Measurements from ENCODE around the gene CROCC. TPM values are rescaled to one million over a fixed set of nuclear protein-coding genes. Genes with fewer than 3 reads are reported as not detected.

CROCC gene
- total RNA-seq, 1 donor from 2014 or later, result 6.8 TPM

DNA sequence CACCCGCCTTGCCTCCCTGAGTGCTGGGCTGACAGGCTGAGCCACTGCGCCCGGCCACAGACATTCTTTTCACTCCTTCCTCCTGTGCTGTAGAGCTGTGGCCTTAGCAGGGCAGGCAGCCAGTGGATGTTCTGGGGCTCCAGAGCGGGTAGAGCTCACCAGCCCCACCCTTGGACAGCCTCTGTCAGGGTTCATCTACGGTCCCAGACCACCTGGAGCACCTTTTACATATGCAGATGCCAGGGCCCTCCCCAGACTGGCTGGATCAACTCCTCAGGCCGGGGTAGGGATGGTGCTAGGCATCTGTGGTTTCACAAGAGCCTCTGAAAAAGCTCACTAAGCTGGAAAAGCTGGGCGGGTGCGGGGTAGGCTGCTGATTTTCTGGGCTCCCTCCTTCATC, 85.4 kb downstream of the CROCC start:
- peaks cover 23 to 30% (median 24%) of the 10 kb centered on the region in 3 donors for H3K36me3 ChIP-seq (ENCODE audit: control insufficient read depth in 3 of 3, insufficient read depth in 3 of 3, low read length in 3 of 3)
- no peak overlapping the region for H3K9ac ChIP-seq (ENCODE audit: low read depth in 1 of 3, low read length in 3 of 3)
- no peaks in the 10 kb centered on the region for H3K9me3 ChIP-seq (ENCODE audit: control insufficient read depth in 3 of 3, low read length in 3 of 3)
- H3K27ac ChIP-seq (ENCODE audit: low read depth, low read length), result no peak overlapping the region
- peaks cover 18 to 21% (median 20%) of the 10 kb centered on the region in 3 donors for H3K4me1 ChIP-seq (ENCODE audit: control insufficient read depth in 3 of 3, insufficient read depth in 3 of 3, low read length in 3 of 3)
- H3K27me3 ChIP-seq (ENCODE audit: control insufficient read depth in 3 of 3, insufficient read depth in 3 of 3, low read length in 3 of 3), result no peaks in the 10 kb centered on the region
- H3K4me3 ChIP-seq (ENCODE audit: low read length in 3 of 3), result no peak overlapping the region

DNA sequence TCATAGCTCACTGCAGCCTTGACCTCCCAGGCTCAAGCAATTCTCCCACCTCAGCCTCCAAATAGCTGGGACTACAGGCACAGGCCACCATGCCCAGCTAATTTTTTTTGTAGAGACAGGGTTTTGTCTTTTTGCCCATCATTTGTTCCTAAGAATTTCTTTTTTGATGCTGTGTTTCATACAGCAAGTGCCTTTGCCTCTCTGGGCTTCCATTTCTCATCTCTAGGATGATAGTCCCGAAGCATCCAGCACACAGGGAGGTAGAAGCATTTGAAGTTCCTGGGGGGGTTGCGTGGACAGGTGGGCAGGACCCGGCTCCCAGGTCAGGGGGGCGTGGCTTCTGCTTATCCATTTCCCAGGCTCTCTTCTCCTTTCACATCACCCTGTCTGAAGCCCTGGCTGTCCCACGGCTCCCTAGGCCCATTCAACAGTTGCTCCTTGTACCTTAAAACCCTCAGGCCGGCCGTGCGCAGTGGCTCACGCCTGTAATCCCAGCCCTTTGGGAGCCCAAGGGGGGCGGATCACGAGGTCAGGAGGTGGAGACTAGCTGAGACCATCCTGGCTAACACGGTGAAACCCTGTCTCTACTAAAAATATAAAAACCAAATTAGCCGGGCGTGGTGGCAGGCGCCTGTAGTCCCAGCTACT, 86.6 kb downstream of the CROCC start:
- no peak overlapping the region for H3K27ac ChIP-seq (ENCODE audit: low read depth, low read length)
- no peaks in the 10 kb centered on the region for H3K27me3 ChIP-seq (ENCODE audit: control insufficient read depth in 3 of 3, insufficient read depth in 3 of 3, low read length in 3 of 3)
- no peak overlapping the region for H3K9ac ChIP-seq (ENCODE audit: low read depth in 1 of 3, low read length in 3 of 3)
- H3K4me1 ChIP-seq (ENCODE audit: control insufficient read depth in 3 of 3, insufficient read depth in 3 of 3, low read length in 3 of 3), result peaks cover 22 to 29% (median 23%) of the 10 kb centered on the region in 3 donors
- no peaks in the 10 kb centered on the region for H3K9me3 ChIP-seq (ENCODE audit: control insufficient read depth in 3 of 3, low read length in 3 of 3)
- H3K4me3 ChIP-seq (ENCODE audit: low read length in 3 of 3), result no peak overlapping the region
- peaks cover 14 to 19% (median 14%) of the 10 kb centered on the region in 3 donors for H3K36me3 ChIP-seq (ENCODE audit: control insufficient read depth in 3 of 3, insufficient read depth in 3 of 3, low read length in 3 of 3)

DNA sequence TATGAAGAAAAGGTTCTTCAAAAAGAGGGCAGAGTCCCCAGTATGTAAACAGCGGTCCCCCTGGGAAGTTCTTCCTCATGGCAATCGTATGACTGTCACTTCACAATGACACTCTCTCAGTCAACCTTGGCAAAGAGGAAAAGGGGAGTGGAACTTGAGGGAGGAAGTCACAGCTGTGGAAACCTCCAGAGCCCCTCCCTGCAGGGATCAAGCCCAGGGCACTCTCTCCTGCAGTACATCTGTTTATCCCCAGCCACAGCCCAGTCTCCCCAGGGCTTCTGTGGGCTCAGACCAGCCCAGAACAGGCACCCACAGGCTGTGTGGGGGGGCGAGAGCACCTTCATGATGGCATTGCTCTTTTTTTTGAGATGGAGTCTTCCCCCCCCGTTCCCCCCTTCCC, 88.0 kb downstream of the CROCC start:
- no peaks in the 10 kb centered on the region for H3K9me3 ChIP-seq (ENCODE audit: control insufficient read depth in 3 of 3, low read length in 3 of 3)
- H3K27ac ChIP-seq (ENCODE audit: low read depth, low read length), result no peak overlapping the region
- H3K27me3 ChIP-seq (ENCODE audit: control insufficient read depth in 3 of 3, insufficient read depth in 3 of 3, low read length in 3 of 3), result no peaks in the 10 kb centered on the region
- H3K9ac ChIP-seq (ENCODE audit: low read depth in 1 of 3, low read length in 3 of 3), result no peak overlapping the region
- peaks cover 5 to 11% (median 8%) of the 10 kb centered on the region in 3 donors for H3K36me3 ChIP-seq (ENCODE audit: control insufficient read depth in 3 of 3, insufficient read depth in 3 of 3, low read length in 3 of 3)
- H3K4me3 ChIP-seq (ENCODE audit: low read length in 3 of 3), result no peak overlapping the region
- H3K4me1 ChIP-seq (ENCODE audit: control insufficient read depth in 3 of 3, insufficient read depth in 3 of 3, low read length in 3 of 3), result peaks cover 22 to 29% (median 23%) of the 10 kb centered on the region in 3 donors

DNA sequence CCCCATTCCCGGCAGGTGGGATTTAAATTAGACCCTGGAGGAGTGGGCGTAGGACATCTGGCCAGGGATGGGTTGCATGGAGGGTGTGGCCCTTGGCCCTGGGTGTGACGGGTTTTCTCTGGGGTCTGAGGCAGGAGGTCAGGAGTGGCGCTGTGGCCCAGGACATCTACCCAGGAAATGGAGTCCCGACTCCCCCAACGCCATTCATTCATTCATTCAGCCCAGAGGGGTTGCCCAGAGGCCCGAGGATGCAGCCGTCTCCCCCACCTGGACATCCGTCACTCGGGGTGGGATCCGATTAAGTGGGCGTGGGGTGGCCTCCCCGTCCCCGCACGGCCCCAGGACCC, 89.3 kb downstream of the CROCC start:
- Histone ChIP-seq H3K27ac (ENCODE audit: low read depth, low read length) (no peak overlapping the region), H3K4me1 (ENCODE audit: control insufficient read depth in 3 of 3, insufficient read depth in 3 of 3, low read length in 3 of 3) (peaks cover 22 to 29% (median 23%) of the 10 kb centered on the region in 3 donors), H3K36me3 (ENCODE audit: control insufficient read depth in 3 of 3, insufficient read depth in 3 of 3, low read length in 3 of 3) (peaks cover 0 to 3% (median 0%) of the 10 kb centered on the region in 3 donors), H3K9ac (ENCODE audit: low read depth in 1 of 3, low read length in 3 of 3) (peak overlapping the region; percentile 65 to 84 (median 70)), H3K4me3 (ENCODE audit: low read length in 3 of 3) (peak overlapping the region; percentile 72 to 82 (median 80)), H3K9me3 (ENCODE audit: control insufficient read depth in 3 of 3, low read length in 3 of 3) (no peaks in the 10 kb centered on the region), H3K27me3 (ENCODE audit: control insufficient read depth in 3 of 3, insufficient read depth in 3 of 3, low read length in 3 of 3) (no peaks in the 10 kb centered on the region)

DNA sequence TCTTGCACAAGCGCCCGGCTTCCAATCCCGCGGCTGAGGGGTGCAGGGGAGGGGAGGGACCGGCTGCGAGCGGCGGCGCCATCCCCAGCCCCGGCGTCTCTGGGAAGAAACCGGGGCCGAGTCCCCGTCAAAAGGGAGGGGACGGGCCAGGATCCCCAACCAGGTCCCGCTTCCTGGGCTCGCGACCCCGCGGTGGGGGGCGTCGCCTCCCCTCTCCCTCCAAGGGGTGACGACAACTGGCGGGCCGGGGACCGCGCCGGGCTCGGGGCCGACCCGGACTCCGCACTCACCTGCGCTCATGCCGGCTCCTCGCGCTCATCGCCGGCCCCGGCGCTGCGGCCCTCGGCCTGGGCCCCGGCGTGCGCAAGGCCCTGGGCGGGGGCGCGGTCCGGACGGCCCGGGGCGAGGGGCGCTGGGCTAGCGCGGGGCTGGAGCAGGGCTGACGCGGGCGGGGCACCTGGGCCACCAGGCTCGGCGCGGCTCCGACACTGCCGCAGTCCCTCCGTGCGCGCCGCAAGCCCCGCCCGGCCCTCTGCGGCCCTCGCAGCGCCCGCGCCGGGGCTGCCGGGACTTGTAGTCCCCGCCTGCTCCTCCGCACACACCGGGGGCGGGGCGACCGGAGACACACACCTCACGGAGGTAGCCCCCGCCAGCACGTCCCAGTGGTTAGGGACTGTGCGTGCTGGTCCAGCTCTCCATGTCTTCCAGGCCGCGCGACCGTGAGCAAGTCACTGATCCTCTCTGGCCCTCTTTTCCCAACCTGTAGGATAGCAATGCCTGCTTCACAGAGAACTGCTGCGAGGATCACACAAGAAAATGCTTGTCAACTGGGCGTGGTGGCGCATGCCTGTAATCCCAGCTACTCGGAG, 89.9 kb downstream of the CROCC start, which contains the start of gene ATP13A2:
TSS of gene ATP13A2 (minus strand) at position 490 of the 869 bp plus-strand sequence. CDS start at position 300, 190 bp downstream.
- H3K27ac ChIP-seq (ENCODE audit: low read depth, low read length), result no peak within 1 kb of the TSS
- no peaks in the 10 kb centered on the region for H3K27me3 ChIP-seq (ENCODE audit: control insufficient read depth in 3 of 3, insufficient read depth in 3 of 3, low read length in 3 of 3)
- no peaks in the 10 kb centered on the region for H3K9me3 ChIP-seq (ENCODE audit: control insufficient read depth in 3 of 3, low read length in 3 of 3)
- peaks cover 0 to 2% (median 0%) of the 10 kb centered on the region in 3 donors for H3K36me3 ChIP-seq (ENCODE audit: control insufficient read depth in 3 of 3, insufficient read depth in 3 of 3, low read length in 3 of 3)
- H3K4me3 ChIP-seq (ENCODE audit: low read length in 3 of 3), result peak within 1 kb of the TSS; percentile 72 to 82 (median 80)
- H3K9ac ChIP-seq (ENCODE audit: low read depth in 1 of 3, low read length in 3 of 3), result peak within 1 kb of the TSS; percentile 65 to 84 (median 70)
- peaks cover 22 to 29% (median 23%) of the 10 kb centered on the region in 3 donors for H3K4me1 ChIP-seq (ENCODE audit: control insufficient read depth in 3 of 3, insufficient read depth in 3 of 3, low read length in 3 of 3)

DNA sequence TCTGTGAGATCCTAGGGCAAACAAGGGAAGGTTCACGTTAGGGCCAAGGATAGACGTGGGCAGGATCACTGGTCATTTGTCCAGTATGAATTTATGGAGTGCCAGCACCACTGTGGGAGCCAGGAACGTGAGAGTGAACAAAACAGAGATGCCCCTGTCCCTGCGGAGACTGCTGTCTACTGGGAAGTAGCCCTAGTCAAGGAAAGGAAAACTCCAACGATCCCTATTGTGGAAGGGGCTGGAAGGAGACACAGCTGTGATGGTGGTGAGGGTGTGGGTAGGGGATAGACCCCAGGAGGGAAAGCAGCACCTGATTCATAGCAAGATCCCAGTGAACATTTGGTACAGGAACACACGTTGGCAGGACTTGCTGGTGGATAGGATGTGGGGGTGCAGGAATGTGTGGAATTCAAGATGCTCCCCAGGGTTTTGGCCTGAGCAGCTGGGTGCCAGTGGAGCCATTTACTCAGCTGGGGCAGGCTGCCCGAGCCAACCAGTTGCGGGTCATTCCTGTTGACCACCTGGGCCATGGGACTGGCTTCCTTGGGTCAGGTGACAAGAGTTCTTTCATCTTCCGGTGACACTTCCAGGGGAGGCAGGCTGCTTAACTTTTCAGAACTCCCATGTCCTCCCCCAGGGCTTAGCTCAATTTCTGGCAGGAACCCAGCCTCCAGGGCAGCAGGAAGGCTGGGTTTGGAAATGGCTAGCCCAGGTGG, 91.2 kb downstream of the CROCC start:
- H3K27ac ChIP-seq (ENCODE audit: low read depth, low read length), result no peak overlapping the region
- peaks cover 3 to 5% (median 5%) of the 10 kb centered on the region in 3 donors for H3K36me3 ChIP-seq (ENCODE audit: control insufficient read depth in 3 of 3, insufficient read depth in 3 of 3, low read length in 3 of 3)
- H3K9me3 ChIP-seq (ENCODE audit: control insufficient read depth in 3 of 3, low read length in 3 of 3), result no peaks in the 10 kb centered on the region
- no peaks in the 10 kb centered on the region for H3K27me3 ChIP-seq (ENCODE audit: control insufficient read depth in 3 of 3, insufficient read depth in 3 of 3, low read length in 3 of 3)
- H3K9ac ChIP-seq (ENCODE audit: low read depth in 1 of 3, low read length in 3 of 3), result peak overlapping the region in 1 of 3 donors; percentile 16
- H3K4me1 ChIP-seq (ENCODE audit: control insufficient read depth in 3 of 3, insufficient read depth in 3 of 3, low read length in 3 of 3), result peaks cover 22 to 29% (median 23%) of the 10 kb centered on the region in 3 donors
- H3K4me3 ChIP-seq (ENCODE audit: low read length in 3 of 3), result peak overlapping the region in 1 of 3 donors; percentile 22

DNA sequence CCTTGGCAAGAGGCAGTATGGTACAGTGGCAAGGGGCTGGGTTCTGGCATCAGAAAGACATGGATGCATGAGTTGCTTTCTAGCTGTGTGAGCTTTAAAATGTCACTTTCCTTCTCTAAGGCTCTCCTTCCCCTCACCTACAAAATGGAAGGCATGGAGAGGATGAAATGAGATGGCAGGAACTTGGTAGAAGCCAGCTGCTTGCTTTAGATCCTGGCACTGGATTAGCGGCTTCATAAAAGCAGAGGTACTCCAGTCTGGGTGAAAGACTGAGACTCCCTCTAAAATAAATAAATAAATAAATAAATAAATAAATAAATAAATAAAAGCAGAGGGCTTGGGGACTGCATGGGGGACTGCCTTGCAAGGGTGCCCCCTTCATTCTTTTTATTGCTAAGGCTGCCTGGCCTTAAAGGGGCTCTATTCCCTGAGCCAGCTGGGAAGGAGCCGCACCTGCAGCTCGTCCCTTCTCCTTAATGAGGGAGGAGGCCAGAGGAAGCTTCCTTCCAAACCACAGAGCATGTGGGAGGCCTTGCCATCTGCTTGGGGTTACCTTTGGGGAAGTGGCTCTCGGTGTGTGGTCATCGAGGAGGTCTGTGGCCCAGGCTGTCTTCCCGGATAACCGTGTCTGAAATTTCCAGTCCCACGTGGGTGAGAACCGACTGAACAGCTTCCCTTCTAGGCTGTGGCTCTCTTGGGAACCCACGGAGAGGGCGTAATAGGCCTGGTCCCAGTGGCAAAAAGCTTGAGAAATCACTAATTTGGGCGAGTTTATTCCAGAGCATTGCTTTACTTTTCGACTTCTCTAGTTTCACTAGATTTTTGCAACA, 92.0 kb downstream of the CROCC start:
- no peaks in the 10 kb centered on the region for H3K27me3 ChIP-seq (ENCODE audit: control insufficient read depth in 3 of 3, insufficient read depth in 3 of 3, low read length in 3 of 3)
- no peak overlapping the region for H3K4me3 ChIP-seq (ENCODE audit: low read length in 3 of 3)
- no peak overlapping the region for H3K9ac ChIP-seq (ENCODE audit: low read depth in 1 of 3, low read length in 3 of 3)
- H3K36me3 ChIP-seq (ENCODE audit: control insufficient read depth in 3 of 3, insufficient read depth in 3 of 3, low read length in 3 of 3), result peaks cover 9 to 13% (median 12%) of the 10 kb centered on the region in 3 donors
- peaks cover 22 to 29% (median 23%) of the 10 kb centered on the region in 3 donors for H3K4me1 ChIP-seq (ENCODE audit: control insufficient read depth in 3 of 3, insufficient read depth in 3 of 3, low read length in 3 of 3)
- no peak overlapping the region for H3K27ac ChIP-seq (ENCODE audit: low read depth, low read length)
- H3K9me3 ChIP-seq (ENCODE audit: control insufficient read depth in 3 of 3, low read length in 3 of 3), result no peaks in the 10 kb centered on the region

DNA sequence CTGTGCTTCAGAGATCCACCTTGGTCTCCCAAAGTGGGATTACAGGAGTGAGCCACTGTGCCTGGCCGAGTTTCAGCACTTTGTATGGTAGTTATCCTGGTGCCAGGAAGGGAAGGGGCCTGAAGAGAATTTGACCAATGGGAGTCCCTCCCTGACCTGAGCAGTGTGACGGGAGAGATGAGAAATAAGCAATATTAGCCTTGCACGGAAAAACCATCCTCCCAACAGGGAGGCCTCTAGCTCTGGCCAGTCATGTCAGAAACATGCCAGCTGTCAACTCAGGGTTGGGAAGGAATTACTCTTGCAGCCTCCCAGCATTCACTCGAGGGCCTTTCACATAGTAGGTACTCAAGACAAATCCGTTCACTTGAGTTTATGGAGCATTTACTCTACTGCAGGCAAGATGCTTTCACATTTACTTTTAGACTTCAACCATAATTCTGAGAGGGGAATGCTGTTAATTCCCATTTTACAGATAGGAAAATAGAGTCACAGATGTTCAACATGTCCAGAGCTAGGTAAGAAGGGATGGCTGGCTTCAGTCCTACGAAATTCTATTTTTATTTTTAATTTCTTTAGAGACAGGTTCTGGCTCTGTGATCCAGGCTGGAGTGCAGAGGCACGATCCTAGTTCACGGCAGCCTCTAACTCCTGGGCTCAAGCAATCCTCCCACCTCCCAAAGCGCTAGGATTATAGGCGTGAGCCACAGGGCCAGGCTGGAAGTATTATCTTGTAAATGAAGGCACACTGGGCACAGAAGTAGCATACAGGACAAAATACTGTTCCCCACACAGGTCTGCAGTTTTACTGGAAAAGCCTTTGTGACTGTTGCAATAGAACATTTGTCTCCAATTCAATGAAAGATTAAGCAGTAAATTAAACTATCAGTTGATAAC, 93.2 kb downstream of the CROCC start:
- Histone ChIP-seq H3K27ac (ENCODE audit: low read depth, low read length) (no peak overlapping the region), H3K4me3 (ENCODE audit: low read length in 3 of 3) (no peak overlapping the region), H3K9ac (ENCODE audit: low read depth in 1 of 3, low read length in 3 of 3) (no peak overlapping the region), H3K9me3 (ENCODE audit: control insufficient read depth in 3 of 3, low read length in 3 of 3) (no peaks in the 10 kb centered on the region), H3K36me3 (ENCODE audit: control insufficient read depth in 3 of 3, insufficient read depth in 3 of 3, low read length in 3 of 3) (peaks cover 15 to 24% (median 19%) of the 10 kb centered on the region in 3 donors), H3K4me1 (ENCODE audit: control insufficient read depth in 3 of 3, insufficient read depth in 3 of 3, low read length in 3 of 3) (peaks cover 17 to 26% (median 17%) of the 10 kb centered on the region in 3 donors), H3K27me3 (ENCODE audit: control insufficient read depth in 3 of 3, insufficient read depth in 3 of 3, low read length in 3 of 3) (no peaks in the 10 kb centered on the region)

Measured in skeletal muscle tissue (tissue), 4 donors.